Stimulated activated CD8-positive, alpha-beta memory T cell treated with anti-CD3 and anti-CD28 coated beads, Interleukin-4, amount 100 ng/mL, for 24 hours (primary cell): ENCODE measurements around the gene RNF222.

ENCODE experiments used
- DNase-seq: peaks from one replicate; pipeline ENCODE4 v3.0.0-alpha.2; 2020; ENCODE audit warnings: low read depth

The RNF222 gene

DNA sequence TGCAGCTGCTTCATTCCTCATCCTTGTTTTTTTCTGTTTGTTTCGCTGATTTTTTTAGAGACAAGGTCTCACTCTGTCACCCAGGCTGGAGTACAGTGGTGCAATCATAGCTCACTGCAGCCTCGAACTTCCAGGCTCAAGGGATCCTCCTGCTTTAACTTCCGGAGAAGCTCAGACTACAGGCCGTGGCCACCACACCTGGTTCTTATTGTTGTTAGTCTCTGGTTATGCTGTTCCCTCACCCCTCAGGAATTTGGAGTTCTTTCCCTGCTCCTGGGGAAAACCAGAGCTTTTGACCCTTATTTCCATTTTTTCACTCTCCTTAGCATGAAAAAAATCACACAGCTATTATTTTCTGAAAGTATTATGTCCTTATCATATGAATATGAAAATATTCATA, 56.2 kb downstream of the RNF222 start:
- no peak for DNase-seq
